H9 (cell line): ENCODE data around the gene BCL6. TPM values are rescaled to one million over a fixed set of nuclear protein-coding genes. Genes with fewer than 3 reads are reported as not detected.

ENCODE experiments used
- DNase-seq: peaks from one replicate; pipeline ENCODE4 v3.0.0-alpha.2; 2017
- H2AFZ ChIP-seq: one replicate; pipeline ENCODE4 v1.6.1; 2013; ENCODE audit warnings: mild to moderate bottlenecking, low read length, control low read depth, moderate library complexity
- H2AK5ac ChIP-seq: 2 replicates; pipeline ENCODE4 v1.6.1; 2013; ENCODE audit warnings: low read length, control low read depth, mixed read lengths; ENCODE audit not compliant: insufficient read length
- H2BK120ac ChIP-seq: one replicate; pipeline ENCODE4 v1.6.1; 2013; ENCODE audit warnings: low read depth, mild to moderate bottlenecking, low read length, control low read depth, inconsistent platforms; ENCODE audit not compliant: poor library complexity, severe bottlenecking
- H2BK12ac ChIP-seq: 2 replicates; pipeline ENCODE4 v1.6.1; 2013; ENCODE audit warnings: low read length, control low read depth, mixed read lengths, low read depth; ENCODE audit not compliant: insufficient read length
- H2BK15ac ChIP-seq: 2 replicates; pipeline ENCODE4 v1.6.1; 2013; ENCODE audit warnings: low read depth, low read length, control low read depth
- H2BK20ac ChIP-seq: one replicate; pipeline ENCODE4 v1.6.1; 2013; ENCODE audit warnings: low read depth, mild to moderate bottlenecking, low read length, control low read depth, inconsistent platforms; ENCODE audit not compliant: poor library complexity, severe bottlenecking
- H2BK5ac ChIP-seq: 2 replicates; pipeline ENCODE4 v1.6.1; 2013; ENCODE audit warnings: low read length, control low read depth, mixed read lengths; ENCODE audit not compliant: insufficient read length
- H3K14ac ChIP-seq: 2 replicates; pipeline ENCODE4 v1.6.1; 2013; ENCODE audit warnings: low read length, control low read depth; ENCODE audit not compliant: insufficient read depth
- H3K18ac ChIP-seq: 2 replicates; pipeline ENCODE4 v1.6.1; 2013; ENCODE audit warnings: low read depth, mild to moderate bottlenecking, mixed read lengths, low read length, control low read depth; ENCODE audit not compliant: insufficient read length
- H3K23ac ChIP-seq: 2 replicates; pipeline ENCODE4 v1.6.1; 2013; ENCODE audit warnings: low read length, control low read depth, mixed read lengths, low read depth; ENCODE audit not compliant: insufficient read length
- H3K23me2 ChIP-seq: 2 replicates; pipeline ENCODE4 v1.6.1; 2013; ENCODE audit warnings: low read depth, mild to moderate bottlenecking, mixed read lengths, low read length, control low read depth; ENCODE audit not compliant: insufficient read length, poor library complexity, severe bottlenecking
- H3K27ac ChIP-seq: 2 replicates; pipeline ENCODE4 v1.5.1; 2013; ENCODE audit warnings: low read length, control low read depth, mixed read lengths, low read depth; ENCODE audit not compliant: insufficient read length
- H3K27me3 ChIP-seq: 2 replicates; pipeline ENCODE4 v1.6.1; 2013; ENCODE audit warnings: low read length, control low read depth, inconsistent platforms; ENCODE audit not compliant: insufficient read depth
- H3K4ac ChIP-seq: 2 replicates; pipeline ENCODE4 v1.6.1; 2013; ENCODE audit warnings: low read depth, mild to moderate bottlenecking, control low read depth, inconsistent platforms, low read length, moderate library complexity
- H3K4me1 ChIP-seq: 2 replicates; pipeline ENCODE4 v1.6.1; 2013; ENCODE audit warnings: low read length, control low read depth, inconsistent platforms; ENCODE audit not compliant: insufficient read depth
- H3K4me2 ChIP-seq: 2 replicates; pipeline ENCODE4 v1.6.1; 2013; ENCODE audit warnings: low read length, control low read depth, mixed read lengths; ENCODE audit not compliant: insufficient read length, insufficient read depth
- H3K56ac ChIP-seq: 2 replicates; pipeline ENCODE4 v1.6.1; 2013; ENCODE audit warnings: low read depth, mild to moderate bottlenecking, mixed read lengths, low read length, control low read depth; ENCODE audit not compliant: insufficient read length
- H3K79me1 ChIP-seq: 2 replicates; pipeline ENCODE4 v1.6.1; 2013; ENCODE audit warnings: low read depth, mild to moderate bottlenecking, moderate library complexity, low read length, control low read depth, inconsistent platforms; ENCODE audit not compliant: insufficient read depth, poor library complexity, severe bottlenecking
- H3K79me2 ChIP-seq: 2 replicates; pipeline ENCODE4 v1.6.1; 2013; ENCODE audit warnings: low read length, control low read depth, inconsistent platforms; ENCODE audit not compliant: insufficient read depth
- H3K9ac ChIP-seq: 2 replicates; pipeline ENCODE4 v1.6.1; 2013; ENCODE audit warnings: low read length, control low read depth, mixed read lengths; ENCODE audit not compliant: insufficient read length; ENCODE audit errors: extremely low read depth
- H3K9me3 ChIP-seq: one replicate; pipeline ENCODE4 v1.6.1; 2013; ENCODE audit warnings: low read depth, low read length, inconsistent platforms; ENCODE audit not compliant: control insufficient read depth
- H3T11ph ChIP-seq: one replicate; pipeline ENCODE4 v1.6.1; 2013; ENCODE audit warnings: mild to moderate bottlenecking, low read length, control low read depth, inconsistent platforms
- H4K20me1 ChIP-seq: one replicate; pipeline ENCODE4 v1.6.1; 2013; ENCODE audit not compliant: control insufficient read depth, insufficient read length, insufficient read depth
- H4K5ac ChIP-seq: 2 replicates; pipeline ENCODE4 v1.6.1; 2013; ENCODE audit warnings: low read depth, mild to moderate bottlenecking, mixed read lengths, low read length, control low read depth; ENCODE audit not compliant: insufficient read length
- H4K8ac ChIP-seq: replicated peaks from 2 replicates; pipeline ENCODE4 v1.6.1; 2013; ENCODE audit warnings: low read length, control low read depth, mixed read lengths, low read depth; ENCODE audit not compliant: insufficient read length
- H4K91ac ChIP-seq: 2 replicates; pipeline ENCODE4 v1.6.1; 2013; ENCODE audit warnings: low read depth, mild to moderate bottlenecking, moderate library complexity, mixed read lengths, low read length, control low read depth; ENCODE audit not compliant: insufficient read length
- H3K27ac Mint-ChIP-seq, 3 experiments: 2 replicates in 2 of 3; 3 replicates in 1 of 3; pipeline ENCODE4 v1.8.0; 2020 to 2021; ENCODE audit warnings: mixed read lengths in 3 of 3, mild to moderate bottlenecking in 1 of 3, moderate library complexity in 1 of 3
- H3K27me3 Mint-ChIP-seq: 2 replicates; pipeline ENCODE4 v1.8.0; 2021; ENCODE audit warnings: low read depth, mild to moderate bottlenecking, moderate library complexity, mixed read lengths
- H3K36me3 Mint-ChIP-seq, 3 experiments: 2 replicates in 2 of 3; 3 replicates in 1 of 3; pipeline ENCODE4 v1.8.0; 2020 to 2021; ENCODE audit warnings: low read depth in 3 of 3, mixed read lengths in 3 of 3; ENCODE audit not compliant: insufficient read depth in 1 of 3
- H3K4me1 Mint-ChIP-seq, 2 experiments: 2 replicates each; pipeline ENCODE4 v1.8.0; 2020; ENCODE audit warnings: mixed read lengths in 2 of 2
- H3K4me3 Mint-ChIP-seq, 2 experiments: 2 replicates in 1 of 2; 3 replicates in 1 of 2; pipeline ENCODE4 v1.8.0; 2020 to 2021; ENCODE audit warnings: mild to moderate bottlenecking in 2 of 2, mixed read lengths in 2 of 2, moderate library complexity in 1 of 2
- H3K9me3 Mint-ChIP-seq, 2 experiments: 2 replicates in 1 of 2; 3 replicates in 1 of 2; pipeline ENCODE4 v1.8.0; 2020; ENCODE audit warnings: mild to moderate bottlenecking in 2 of 2, mixed read lengths in 2 of 2, moderate library complexity in 1 of 2
- CTCF ChIP-seq: fragments of 200-600 bp; sonication (generic); conservative IDR thresholded peaks from 3 replicates; pipeline ENCODE4 v1.8.0; 2021; ENCODE audit warnings: antibody characterized with exemption, mild to moderate bottlenecking
- WGBS: extraction: QIAGEN DNeasy Blood & Tissue Kit; methylation state at CpG from one replicate; pipeline ENCODE4 v1.1.7; 2013; ENCODE audit warnings: missing lambda C conversion rate, low lambda C conversion rate, mixed read lengths; ENCODE audit not compliant: insufficient read length; ENCODE audit errors: extremely low coverage; 5-methylcytosine and 5-hydroxymethylcytosine counted together
- total RNA-seq: library from RNA; stranded (reverse); gene quantifications from 2 replicates; pipeline ENCODE4 v1.2.1, GENCODE V29; 2021

BCL6 gene
- total RNA-seq, 1 experiment from 2014 or later = 3.4 TPM

- Histone ChIP-seq H2BK120ac (no peak overlapping the region), H3K18ac (peak overlapping the region; percentile 63), H3K56ac (no peak overlapping the region), H3K23me2 (peaks cover 35% of the 10 kb centered on the region), H3K27me3 (peaks cover 4% of the 10 kb centered on the region; the same call in 1 of the 2 replicates), H4K20me1 (no peaks in the 10 kb centered on the region), H3K4me2 (peak overlapping the region; percentile 91), H3K9ac (peak overlapping the region; percentile 82), H3T11ph (no peak overlapping the region), H2BK5ac (no peak overlapping the region), H3K23ac (no peak overlapping the region), H2BK12ac (no peak overlapping the region), H2BK15ac (no peak overlapping the region), H3K4ac (no peak overlapping the region), H4K8ac (no peak overlapping the region), H2AK5ac (no peak overlapping the region), H3K4me1 (peaks cover 7% of the 10 kb centered on the region; the same call in 1 of the 2 replicates), H4K91ac (no peak overlapping the region), H4K5ac (no peak overlapping the region), H3K79me1 (no peaks in the 10 kb centered on the region), H3K79me2 (no peaks in the 10 kb centered on the region), H3K14ac (peak overlapping the region; percentile 76), H2AFZ (no peak overlapping the region), H3K9me3 (no peaks in the 10 kb centered on the region), H2BK20ac (no peak overlapping the region), H3K27ac (peak overlapping the region; percentile 31)
- no peaks in the 10 kb centered on the region; a peak in 2 of 5 replicates for H3K9me3 Mint-ChIP-seq
- H3K4me1 Mint-ChIP-seq = peaks cover 65 to 66% of the 10 kb centered on the region in 2 experiments
- no peak for DNase-seq
- no peak for TF ChIP-seq CTCF
- peak overlapping the region; percentile 88 to 90 for H3K4me3 Mint-ChIP-seq
- peak overlapping the region; percentile 73 to 100 (median 100) for H3K27ac Mint-ChIP-seq
- H3K36me3 Mint-ChIP-seq = no peaks in the 10 kb centered on the region
- no CpG with 5 or more reads among the region's 55 CpGs for WGBS
- peaks cover 28% of the 10 kb centered on the region for H3K27me3 Mint-ChIP-seq
Observed at GRCh38 chr3:187744169-187745151, 808 bp downstream of the BCL6 start.
